GM10847 (cell line): ENCODE results near the gene PET100.

ENCODE experiments used
- POLR2A ChIP-seq: IDR thresholded peaks from 2 replicates; pipeline ENCODE4 v1.6.1; 2011; ENCODE audit not compliant: insufficient read length; ENCODE audit errors: extremely low read depth

Gene PET100

DNA sequence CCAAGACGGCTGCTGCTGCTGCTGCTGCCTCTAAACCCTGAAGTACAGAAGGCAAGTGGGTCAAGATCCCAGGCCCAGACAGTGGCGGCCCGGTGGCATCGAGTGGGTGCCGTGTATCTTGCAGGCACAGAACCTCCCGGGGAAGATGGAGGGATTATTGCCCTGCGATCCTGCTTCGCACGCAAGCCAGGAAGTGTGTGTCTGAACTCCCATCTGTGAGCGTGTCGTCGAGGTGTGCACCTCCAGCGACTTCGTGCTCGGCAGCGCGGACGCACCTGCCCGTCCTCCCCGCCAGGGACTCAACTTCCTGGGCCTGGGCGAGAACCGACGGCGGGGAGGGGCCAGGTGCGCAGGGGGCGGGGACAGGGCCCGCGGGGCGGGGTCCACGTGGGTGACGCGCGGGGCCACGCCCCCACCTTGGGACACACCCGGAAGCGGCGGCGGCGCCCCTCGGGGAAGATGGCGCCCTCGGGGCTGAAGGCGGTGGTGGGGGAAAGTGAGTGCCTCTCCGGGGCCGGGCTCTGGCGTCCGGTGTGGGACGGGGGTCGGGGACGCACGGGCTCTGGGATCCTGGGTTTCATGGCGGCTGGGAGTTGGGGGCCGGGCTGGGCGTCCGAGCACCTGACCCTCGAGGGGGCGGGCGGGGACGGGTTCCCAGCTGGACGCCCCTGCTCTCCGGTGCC is 7.2 kb downstream of the PET100 start, which contains the start of gene STXBP2:
Gene STXBP2 (plus strand): TSS at position 420 of the 683 bp plus-strand sequence. CDS start 40 bp downstream, at position 460.
- peak; percentile 87 for TF ChIP-seq POLR2A

DNA sequence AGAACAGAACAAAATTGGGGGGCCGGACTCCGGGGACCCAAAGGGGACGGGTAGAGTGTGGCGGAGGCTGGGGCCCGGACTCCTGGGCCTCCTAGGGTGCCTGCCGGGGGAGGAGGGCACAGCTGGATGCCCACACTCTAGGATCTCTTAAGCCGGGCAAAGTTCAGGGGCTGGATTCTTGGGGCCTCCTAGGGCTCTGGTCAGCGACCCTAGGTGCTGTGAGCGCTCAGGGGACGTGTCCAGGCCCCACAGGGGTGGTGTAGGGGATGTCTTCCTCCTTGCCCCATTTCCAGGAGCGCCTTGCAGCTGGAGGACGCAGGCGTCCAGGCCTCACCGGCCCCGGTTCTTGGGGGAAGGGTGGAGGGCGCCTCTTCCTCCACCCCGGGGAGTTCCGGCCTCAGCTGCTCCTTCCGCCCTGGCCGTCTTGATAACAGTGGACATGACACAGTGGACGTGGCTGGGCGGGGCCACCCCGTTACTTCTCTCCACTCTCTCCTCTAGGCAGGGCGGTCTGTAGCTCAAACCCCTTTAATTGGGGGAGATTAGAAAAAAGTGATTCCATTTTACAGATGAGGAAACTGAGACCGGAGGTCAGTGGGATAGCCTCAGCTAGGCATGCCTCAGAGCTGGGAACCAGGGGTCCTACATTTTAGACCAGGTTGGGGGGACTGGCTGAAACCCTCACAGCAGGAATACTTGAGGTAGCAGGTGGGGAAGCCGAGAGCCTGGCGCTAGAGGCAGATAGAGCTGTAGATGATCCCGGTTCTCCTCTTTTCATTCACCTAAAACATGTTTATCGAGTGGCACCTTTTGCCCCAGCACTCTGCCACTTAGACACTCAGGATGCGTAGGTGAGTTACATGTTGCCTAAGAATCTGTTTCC is 8.0 kb downstream of the PET100 start:
- TF ChIP-seq POLR2A = no peak

- no peak for TF ChIP-seq POLR2A
These were observed 9.3 kb downstream of the PET100 start for GRCh38 chr19:7638802-7639465.

- TF ChIP-seq POLR2A = no peak
These were observed 10.3 kb downstream of the PET100 start for GRCh38 chr19:7639863-7640348.

- no peak for TF ChIP-seq POLR2A
These were observed 11.2 kb downstream of the PET100 start for GRCh38 chr19:7640803-7641202.

- TF ChIP-seq POLR2A = no peak
These were observed 12.0 kb downstream of the PET100 start for GRCh38 chr19:7641290-7642276.

DNA sequence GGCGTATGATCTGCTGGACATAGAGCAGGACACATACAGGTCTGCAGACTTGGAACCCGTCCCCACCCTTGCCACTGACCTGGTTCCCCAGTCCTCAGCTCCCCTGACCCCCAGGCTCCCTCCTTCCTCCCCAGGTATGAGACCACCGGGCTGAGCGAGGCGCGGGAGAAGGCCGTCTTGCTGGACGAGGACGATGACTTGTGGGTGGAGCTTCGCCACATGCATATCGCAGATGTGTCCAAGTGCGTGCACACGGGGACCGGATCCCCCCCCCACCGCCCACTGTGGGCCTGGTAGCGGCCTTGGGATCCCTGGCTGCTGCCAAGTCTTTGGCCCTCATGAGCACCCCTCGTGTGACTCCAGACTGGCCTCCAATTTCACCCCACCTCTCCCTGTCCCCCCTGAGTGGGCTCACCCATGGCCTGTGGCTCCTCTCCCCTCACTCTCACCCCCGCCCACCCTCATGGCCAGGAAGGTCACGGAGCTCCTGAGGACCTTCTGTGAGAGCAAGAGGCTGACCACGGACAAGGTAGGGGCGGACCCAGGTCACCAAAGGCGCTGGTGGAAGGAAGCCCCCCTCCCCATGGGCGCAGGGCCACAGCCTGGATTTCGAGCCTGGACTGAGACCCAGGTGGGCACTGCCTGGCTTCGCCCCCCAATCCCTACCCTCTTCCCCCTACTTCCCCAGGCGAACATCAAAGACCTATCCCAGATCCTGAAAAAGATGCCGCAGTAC is 12.9 kb downstream of the PET100 start:
- no peak for TF ChIP-seq POLR2A

- TF ChIP-seq POLR2A = no peak
These were observed 13.4 kb downstream of the PET100 start for GRCh38 chr19:7643031-7643415.

GRCh38 chr19:7644550-7644877 is 14.9 kb downstream of the PET100 start:
- TF ChIP-seq POLR2A = no peak

- no peak for TF ChIP-seq POLR2A
These were observed 15.6 kb downstream of the PET100 start for GRCh38 chr19:7645163-7645562.

- no peak for TF ChIP-seq POLR2A
These were observed 16.2 kb downstream of the PET100 start for GRCh38 chr19:7645656-7646425.

GRCh38 chr19:7646426-7646700 is 16.8 kb downstream of the PET100 start:
- TF ChIP-seq POLR2A = no peak

- no peak for TF ChIP-seq POLR2A
These were observed 17.6 kb downstream of the PET100 start for GRCh38 chr19:7647156-7647555.
